Muscle layer of duodenum (tissue), 2 donors: ENCODE results near the gene NCKAP5.

ENCODE experiments used
- H3K27ac ChIP-seq: one replicate; pipeline ENCODE4 v1.7.0; 2013; ENCODE audit warnings: mild to moderate bottlenecking, low read length
- H3K27me3 ChIP-seq: one replicate; pipeline ENCODE4 v1.7.0; 2013; ENCODE audit warnings: low read depth, mild to moderate bottlenecking, control low read depth, low read length
- H3K36me3 ChIP-seq, 2 donors: one replicate each; pipeline ENCODE4 v1.7.0; 2013; ENCODE audit warnings: low read length in 2 of 2, control low read depth in 1 of 2, mild to moderate bottlenecking in 1 of 2; ENCODE audit not compliant: insufficient read depth in 2 of 2, control insufficient read depth in 1 of 2
- H3K4me1 ChIP-seq, 2 donors: one replicate each; pipeline ENCODE4 v1.7.0; 2013; ENCODE audit warnings: low read length in 2 of 2, mild to moderate bottlenecking in 2 of 2, control low read depth in 1 of 2, moderate library complexity in 1 of 2; ENCODE audit not compliant: insufficient read depth in 2 of 2, control insufficient read depth in 1 of 2
- H3K4me3 ChIP-seq, 2 donors: one replicate each; pipeline ENCODE4 v1.7.0; 2013; ENCODE audit warnings: low read length in 2 of 2, low read depth in 1 of 2, mild to moderate bottlenecking in 1 of 2
- H3K9me3 ChIP-seq, 2 donors: one replicate each; pipeline ENCODE4 v1.7.0; 2013; ENCODE audit warnings: low read length in 2 of 2, control low read depth in 1 of 2, mild to moderate bottlenecking in 1 of 2; ENCODE audit not compliant: control insufficient read depth in 1 of 2
- donor health status: healthy.

NCKAP5 gene

GRCh38 chr2:132656266-132656975 lies 911.8 kb downstream of the NCKAP5 start:
- no peaks in the 10 kb centered on the region for H3K27me3 ChIP-seq
- no peak overlapping the region for H3K27ac ChIP-seq
- H3K4me3 ChIP-seq, result no peak overlapping the region
- H3K4me1 ChIP-seq, result no peaks in the 10 kb centered on the region
- no peaks in the 10 kb centered on the region for H3K36me3 ChIP-seq
- H3K9me3 ChIP-seq, result no peaks in the 10 kb centered on the region

- Histone ChIP-seq H3K4me3 (no peak overlapping the region), H3K4me1 (no peaks in the 10 kb centered on the region), H3K36me3 (no peaks in the 10 kb centered on the region)
Observed at GRCh38 chr2:132654968-132655367, 913.3 kb downstream of the NCKAP5 start.

GRCh38 chr2:132654335-132654734 lies 913.9 kb downstream of the NCKAP5 start:
- Histone ChIP-seq H3K4me1 (no peaks in the 10 kb centered on the region), H3K27me3 (no peaks in the 10 kb centered on the region), H3K9me3 (no peaks in the 10 kb centered on the region), H3K4me3 (no peak overlapping the region), H3K36me3 (no peaks in the 10 kb centered on the region), H3K27ac (no peak overlapping the region)

More at GRCh38 chr2:132654968-132655367, 913.3 kb downstream of the NCKAP5 start:
- no peaks in the 10 kb centered on the region for H3K9me3 ChIP-seq
- H3K27ac ChIP-seq, result no peak overlapping the region
- no peaks in the 10 kb centered on the region for H3K27me3 ChIP-seq

DNA sequence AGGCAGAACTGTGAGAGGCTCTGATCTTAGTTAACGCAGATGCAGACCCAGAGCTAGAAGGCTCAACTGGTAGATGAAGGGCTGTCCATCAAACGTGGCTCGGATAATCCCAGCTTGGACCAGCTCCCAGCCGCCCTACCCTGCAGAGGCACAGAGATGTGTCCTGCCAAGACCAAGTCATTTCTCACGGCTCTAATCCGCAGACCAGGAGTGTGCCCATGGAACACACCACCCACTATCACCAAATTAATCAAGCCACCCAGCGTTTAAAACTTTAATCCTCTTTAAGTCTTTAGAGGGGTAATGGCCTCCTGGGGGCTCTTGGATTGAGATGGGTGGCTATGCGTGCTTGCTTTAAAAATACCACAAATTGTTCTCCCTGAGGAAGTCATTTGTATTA lies 915.8 kb downstream of the NCKAP5 start:
- H3K36me3 ChIP-seq, result no peaks in the 10 kb centered on the region
- H3K4me1 ChIP-seq, result no peaks in the 10 kb centered on the region
- H3K9me3 ChIP-seq, result no peaks in the 10 kb centered on the region
- H3K4me3 ChIP-seq, result no peak overlapping the region
- no peaks in the 10 kb centered on the region for H3K27me3 ChIP-seq
- H3K27ac ChIP-seq, result no peak overlapping the region

- H3K4me3 ChIP-seq, result no peak overlapping the region
- H3K36me3 ChIP-seq, result no peaks in the 10 kb centered on the region
- H3K4me1 ChIP-seq, result no peaks in the 10 kb centered on the region
- no peaks in the 10 kb centered on the region for H3K9me3 ChIP-seq
- no peaks in the 10 kb centered on the region for H3K27me3 ChIP-seq
- no peak overlapping the region for H3K27ac ChIP-seq
Observed at GRCh38 chr2:132651115-132652045, 916.9 kb downstream of the NCKAP5 start.

- no peak overlapping the region for H3K4me3 ChIP-seq
- no peaks in the 10 kb centered on the region for H3K36me3 ChIP-seq
Observed at GRCh38 chr2:132646540-132647108, 921.6 kb downstream of the NCKAP5 start.

GRCh38 chr2:132645722-132646539 lies 922.3 kb downstream of the NCKAP5 start:
- H3K27me3 ChIP-seq, result no peaks in the 10 kb centered on the region
- H3K9me3 ChIP-seq, result no peaks in the 10 kb centered on the region
- H3K36me3 ChIP-seq, result no peaks in the 10 kb centered on the region
- no peak overlapping the region for H3K27ac ChIP-seq
- no peak overlapping the region for H3K4me3 ChIP-seq
- no peaks in the 10 kb centered on the region for H3K4me1 ChIP-seq

More at GRCh38 chr2:132646540-132647108, 921.6 kb downstream of the NCKAP5 start:
- H3K9me3 ChIP-seq, result no peaks in the 10 kb centered on the region
- no peak overlapping the region for H3K27ac ChIP-seq
- no peaks in the 10 kb centered on the region for H3K4me1 ChIP-seq
- no peaks in the 10 kb centered on the region for H3K27me3 ChIP-seq

GRCh38 chr2:132645176-132645575 lies 923.1 kb downstream of the NCKAP5 start:
- Histone ChIP-seq H3K27ac (no peak overlapping the region), H3K9me3 (no peaks in the 10 kb centered on the region), H3K27me3 (no peaks in the 10 kb centered on the region), H3K4me1 (no peaks in the 10 kb centered on the region), H3K36me3 (no peaks in the 10 kb centered on the region), H3K4me3 (peak overlapping the region in 1 of 2 donors; percentile 29)

- H3K9me3 ChIP-seq, result no peaks in the 10 kb centered on the region
- no peaks in the 10 kb centered on the region for H3K27me3 ChIP-seq
- H3K36me3 ChIP-seq, result no peaks in the 10 kb centered on the region
- no peaks in the 10 kb centered on the region for H3K4me1 ChIP-seq
- H3K4me3 ChIP-seq, result no peak overlapping the region
- H3K27ac ChIP-seq, result no peak overlapping the region
Observed at GRCh38 chr2:132642415-132642814, 925.8 kb downstream of the NCKAP5 start.

GRCh38 chr2:132641819-132642218 lies 926.4 kb downstream of the NCKAP5 start:
- peaks cover 0 to under 1% of the 10 kb centered on the region in 2 donors for H3K4me1 ChIP-seq
- H3K27me3 ChIP-seq, result no peaks in the 10 kb centered on the region
- H3K36me3 ChIP-seq, result no peaks in the 10 kb centered on the region
- no peaks in the 10 kb centered on the region for H3K9me3 ChIP-seq
- no peak overlapping the region for H3K4me3 ChIP-seq
- H3K27ac ChIP-seq, result no peak overlapping the region
